ENCODE measurements around the gene KCNH6.
A peak's percentile ranks its signal among the peaks of the same experiment; 100 is the strongest.

Gene KCNH6

DNA sequence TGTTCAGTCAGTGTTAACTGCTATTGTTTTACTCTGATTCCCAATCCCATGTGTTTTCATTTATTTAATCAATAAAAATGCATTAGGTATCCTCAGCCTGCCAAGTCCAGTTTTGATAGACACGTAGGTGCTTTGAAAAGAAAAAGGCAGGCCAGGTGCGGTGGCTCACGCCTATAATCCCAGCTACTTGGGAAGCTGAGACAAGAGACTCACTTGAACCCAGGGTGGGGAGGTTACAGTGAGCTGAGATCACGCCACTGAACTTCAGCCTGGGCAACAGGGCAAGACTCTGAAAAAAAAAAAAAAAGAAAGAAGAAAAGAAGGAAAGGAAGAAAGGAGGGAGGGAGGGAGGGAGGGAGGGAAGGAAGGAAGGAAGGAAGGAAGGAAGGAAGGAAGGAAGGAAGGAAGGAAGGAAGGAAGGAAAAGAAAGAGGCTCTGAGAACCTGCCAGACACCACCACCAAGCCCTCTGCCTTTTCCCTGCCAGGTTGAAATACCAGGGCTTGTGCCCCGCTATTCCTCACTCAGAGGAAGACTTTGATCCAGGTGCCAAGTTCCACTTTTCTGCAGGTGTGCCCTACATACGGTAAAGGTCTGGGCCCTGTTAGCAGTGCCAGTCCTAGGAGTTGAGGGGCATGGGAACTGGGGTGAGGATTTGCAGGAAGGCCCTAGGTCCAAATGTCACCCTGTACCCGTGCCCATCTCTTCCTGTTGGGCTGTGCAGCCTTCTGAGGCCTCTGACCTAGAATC lies 10.1 kb upstream of the KCNH6 start:
- DNase-seq (ENCODE audit: low read depth) = no peak

DNA sequence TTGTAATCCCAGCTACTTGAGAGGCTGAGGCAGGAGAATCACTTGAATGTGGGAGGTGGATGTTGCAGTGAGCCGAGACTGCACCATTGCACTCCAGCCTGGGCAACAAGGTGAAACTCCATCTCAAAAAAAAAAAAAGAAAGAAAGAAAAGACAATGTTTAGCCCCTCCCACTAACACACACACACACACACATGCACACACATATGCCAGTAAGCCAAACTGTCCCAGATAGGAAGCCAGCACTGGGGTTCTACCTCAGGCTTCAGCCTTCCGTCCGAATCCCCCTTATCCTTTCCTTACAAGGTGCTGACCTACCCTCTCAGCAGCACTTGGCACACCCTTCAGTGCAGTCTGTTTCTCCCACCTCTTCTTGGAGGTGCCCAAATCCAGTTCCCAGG lies 8.7 kb upstream of the KCNH6 start:
- DNase-seq (ENCODE audit: low read depth) = no peak

GRCh38 chr17:63514974-63515373 lies 8.2 kb upstream of the KCNH6 start:
- DNase-seq (ENCODE audit: low read depth) = no peak

GRCh38 chr17:63515426-63515825 lies 7.7 kb upstream of the KCNH6 start:
- DNase-seq (ENCODE audit: low read depth) = no peak

DNA sequence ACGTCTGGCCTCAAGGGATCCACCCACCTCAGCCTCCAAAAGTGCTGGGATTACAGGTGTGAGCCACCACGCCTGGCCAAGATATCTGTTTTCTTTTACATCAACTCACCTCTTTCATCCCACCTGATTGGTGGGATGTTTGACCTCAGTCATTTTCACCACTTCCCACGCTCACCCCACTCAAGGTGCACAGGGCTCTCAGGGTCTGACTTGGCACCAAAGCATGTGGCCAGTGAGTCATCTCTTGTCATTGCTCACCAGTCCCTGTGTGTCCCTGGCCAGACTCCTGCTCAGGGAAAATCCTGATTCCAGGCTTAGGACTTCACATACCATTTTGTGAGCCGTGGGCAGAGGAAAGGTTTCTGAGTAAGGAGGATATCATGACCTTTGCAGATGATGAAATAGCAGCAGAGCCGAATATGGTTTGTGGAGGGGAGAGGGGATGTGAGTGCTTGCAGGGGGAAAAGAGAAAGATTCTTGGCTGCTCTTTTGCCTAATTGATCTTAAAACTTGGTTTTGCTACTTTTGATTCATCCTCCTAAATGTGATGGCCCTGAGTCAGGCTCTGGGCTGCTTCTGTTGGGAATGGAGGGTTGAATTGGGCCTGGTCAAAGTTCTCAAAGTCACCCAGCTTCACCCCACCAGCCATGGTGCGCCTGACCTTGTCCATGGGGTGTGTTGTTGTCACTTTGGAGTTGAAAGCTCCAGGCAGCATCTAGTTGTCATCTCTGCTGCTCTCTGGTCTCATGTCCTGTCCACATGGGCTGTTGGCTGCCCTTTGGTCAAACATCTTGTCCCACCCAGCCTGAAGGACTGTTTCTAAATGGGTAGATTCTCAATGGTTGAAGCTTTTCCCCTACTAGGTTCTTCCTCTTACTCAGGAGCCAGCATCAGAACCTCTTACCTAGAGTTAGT lies 6.0 kb upstream of the KCNH6 start:
- DNase-seq (ENCODE audit: low read depth) = peak; percentile 88

- no peak for DNase-seq (ENCODE audit: low read depth)
Measured at GRCh38 chr17:63517825-63518534, 5.2 kb upstream of the KCNH6 start.

DNA sequence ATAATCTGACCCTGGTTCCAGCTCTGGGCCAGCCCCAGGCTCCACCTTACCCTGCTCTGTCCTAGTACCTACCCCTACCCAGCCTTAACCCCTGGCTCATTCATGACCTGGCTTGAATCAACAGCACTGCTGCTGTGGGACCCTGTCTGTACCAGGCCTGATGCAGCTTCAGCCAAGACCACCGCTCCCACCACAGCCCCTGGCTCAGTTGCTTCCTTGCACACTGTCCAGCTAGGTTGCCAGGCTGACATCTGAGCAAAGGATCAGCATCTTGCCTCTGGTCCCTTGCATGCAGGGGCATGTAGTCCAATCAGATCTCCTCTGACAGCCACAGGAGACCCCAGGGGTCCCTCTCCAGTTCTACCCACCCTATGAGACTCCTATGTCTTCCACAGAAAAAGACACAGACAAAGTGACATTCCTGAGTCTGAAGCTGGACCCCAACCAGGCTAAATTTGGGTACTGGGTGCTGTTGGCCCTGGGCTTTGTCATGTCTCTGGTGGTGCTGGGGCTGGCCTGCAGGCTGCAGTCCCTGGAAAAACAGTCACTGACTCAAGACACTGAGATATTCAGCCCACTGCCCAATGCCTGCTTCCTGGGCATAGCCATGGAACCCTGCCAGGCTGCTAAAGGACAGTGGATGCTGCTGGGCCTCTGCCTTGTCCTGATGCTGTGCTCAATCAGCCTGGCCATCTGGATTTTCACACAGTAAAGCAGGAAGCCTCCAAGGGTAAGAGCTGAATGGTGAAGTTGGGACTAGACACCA lies 3.9 kb upstream of the KCNH6 start:
- DNase-seq (ENCODE audit: low read depth) = no peak

DNA sequence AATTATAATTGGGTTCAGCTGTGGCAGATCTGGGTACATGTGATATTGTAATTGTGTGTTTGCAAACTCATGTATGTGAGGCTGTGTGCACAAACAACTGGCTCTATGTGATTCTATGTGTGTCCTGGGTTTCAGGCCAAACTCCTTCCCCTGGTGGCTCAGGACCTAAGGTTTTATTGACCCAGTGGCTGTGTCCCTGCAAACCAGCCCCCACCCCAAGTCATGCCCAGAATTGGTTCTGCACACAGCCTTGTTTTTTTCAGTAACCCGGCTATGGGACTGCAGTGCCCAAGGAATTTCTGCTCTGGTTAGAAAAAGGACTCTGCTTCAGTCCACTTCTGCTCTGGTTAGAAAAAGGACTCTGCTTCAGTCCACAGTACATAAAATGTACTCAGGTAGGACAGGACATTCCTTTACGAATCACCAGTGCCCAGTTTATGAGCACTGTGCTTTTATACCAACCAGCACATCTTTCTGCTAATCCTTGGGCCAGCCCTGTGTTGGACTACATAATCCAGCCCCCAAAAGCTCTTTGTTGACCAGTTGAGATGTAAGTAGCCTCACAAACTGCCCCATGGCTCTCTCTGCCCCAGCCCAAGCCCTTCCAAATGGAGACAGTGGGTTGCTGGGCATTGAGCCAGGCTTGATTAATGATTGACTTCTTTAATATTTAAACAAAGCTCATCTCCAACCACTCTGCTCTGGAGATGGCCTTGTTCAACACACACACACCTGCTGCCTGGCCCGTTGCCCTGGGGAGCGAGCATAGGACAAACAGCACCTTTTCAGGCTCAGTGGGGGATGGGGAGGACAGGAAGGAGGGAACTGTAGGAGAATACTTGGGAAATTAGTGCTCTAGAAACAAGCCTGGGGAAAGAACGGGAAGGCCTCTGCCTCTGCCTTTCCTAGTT lies 2.9 kb upstream of the KCNH6 start:
- no peak for DNase-seq (ENCODE audit: low read depth)

- no peak for DNase-seq (ENCODE audit: low read depth)
Measured at GRCh38 chr17:63524051-63524450, 893 bp downstream of the KCNH6 start.

- DNase-seq (ENCODE audit: low read depth) = no peak
Measured at GRCh38 chr17:63525190-63525946, 2.2 kb downstream of the KCNH6 start.

DNA sequence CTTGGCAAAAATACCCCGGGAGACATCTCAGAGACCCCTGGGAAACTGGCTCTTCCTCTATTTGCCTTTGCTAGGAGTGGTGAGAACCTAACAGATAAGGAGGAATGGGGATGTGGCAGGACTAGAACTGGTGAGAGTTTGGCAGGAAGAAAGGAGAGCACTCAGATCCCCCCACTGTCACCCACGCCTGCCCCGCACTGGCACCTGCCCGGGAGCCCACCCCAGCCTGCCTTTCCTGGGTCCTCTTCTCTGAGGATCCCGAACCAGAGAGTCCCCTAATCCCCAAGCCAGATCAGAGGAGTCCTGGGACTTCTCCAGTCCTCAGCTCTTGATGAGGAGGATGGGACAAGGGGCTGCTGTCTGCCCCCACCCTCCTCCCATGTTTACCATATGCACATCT lies 3.7 kb downstream of the KCNH6 start:
- no peak for DNase-seq (ENCODE audit: low read depth)

GRCh38 chr17:63528183-63528582 lies 5.0 kb downstream of the KCNH6 start:
- DNase-seq (ENCODE audit: low read depth) = no peak

DNA sequence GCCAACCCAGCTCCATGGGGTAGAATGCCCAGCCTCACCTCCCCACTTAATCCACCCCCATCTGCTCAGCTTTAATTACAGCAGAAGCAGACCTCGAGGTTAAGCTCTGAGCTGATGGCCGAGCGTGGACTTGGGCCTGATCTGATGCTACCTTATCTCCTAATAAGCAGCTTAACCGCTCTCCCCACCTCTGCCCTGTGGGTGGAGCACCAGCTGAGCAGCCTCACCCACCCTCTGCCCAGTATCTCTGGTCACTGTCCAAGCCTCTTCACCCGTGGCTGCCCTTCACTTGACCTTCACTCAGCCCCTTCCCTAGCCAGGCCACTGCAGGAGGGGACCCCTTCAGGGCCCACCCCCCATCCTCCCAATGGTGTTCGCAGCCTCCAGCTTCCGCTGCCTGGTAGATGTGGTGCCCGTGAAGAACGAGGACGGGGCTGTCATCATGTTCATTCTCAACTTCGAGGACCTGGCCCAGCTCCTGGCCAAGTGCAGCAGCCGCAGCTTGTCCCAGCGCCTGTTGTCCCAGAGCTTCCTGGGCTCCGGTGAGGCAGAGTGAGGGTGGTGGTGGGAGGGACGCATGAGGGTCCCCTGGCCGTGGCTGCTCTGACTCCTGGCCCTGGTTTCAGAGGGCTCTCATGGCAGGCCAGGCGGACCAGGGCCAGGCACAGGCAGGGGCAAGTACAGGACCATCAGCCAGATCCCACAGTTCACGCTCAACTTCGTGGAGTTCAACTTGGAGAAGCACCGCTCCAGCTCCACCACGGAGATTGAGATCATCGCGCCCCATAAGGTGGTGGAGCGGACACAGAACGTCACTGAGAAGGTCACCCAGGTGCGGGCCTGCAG lies 6.8 kb downstream of the KCNH6 start:
- DNase-seq (ENCODE audit: low read depth) = no peak

DNA sequence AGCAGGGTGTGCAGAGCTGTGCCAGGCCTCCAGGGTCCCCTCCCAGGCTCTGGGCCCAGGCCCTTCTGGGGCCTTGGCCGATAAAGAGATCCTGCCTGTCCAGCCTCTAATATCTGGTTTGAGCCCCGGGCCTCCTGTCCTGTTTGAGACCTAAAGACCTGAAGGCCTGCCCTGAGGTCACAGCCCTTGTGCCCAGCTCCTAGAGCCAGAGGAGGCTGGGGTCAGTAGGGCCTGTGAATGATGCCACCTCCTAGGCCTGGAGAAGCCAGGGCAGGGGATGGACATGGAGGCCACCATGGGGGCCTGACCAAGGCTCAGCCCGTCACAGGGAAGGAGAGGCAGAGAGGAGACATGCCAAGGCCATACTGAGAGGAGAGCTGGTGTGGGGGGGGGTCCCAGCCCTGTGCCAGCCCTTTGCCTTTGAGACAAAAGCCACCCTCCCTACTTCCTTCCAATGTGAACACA lies 7.4 kb downstream of the KCNH6 start:
- no peak for DNase-seq (ENCODE audit: low read depth)

DNA sequence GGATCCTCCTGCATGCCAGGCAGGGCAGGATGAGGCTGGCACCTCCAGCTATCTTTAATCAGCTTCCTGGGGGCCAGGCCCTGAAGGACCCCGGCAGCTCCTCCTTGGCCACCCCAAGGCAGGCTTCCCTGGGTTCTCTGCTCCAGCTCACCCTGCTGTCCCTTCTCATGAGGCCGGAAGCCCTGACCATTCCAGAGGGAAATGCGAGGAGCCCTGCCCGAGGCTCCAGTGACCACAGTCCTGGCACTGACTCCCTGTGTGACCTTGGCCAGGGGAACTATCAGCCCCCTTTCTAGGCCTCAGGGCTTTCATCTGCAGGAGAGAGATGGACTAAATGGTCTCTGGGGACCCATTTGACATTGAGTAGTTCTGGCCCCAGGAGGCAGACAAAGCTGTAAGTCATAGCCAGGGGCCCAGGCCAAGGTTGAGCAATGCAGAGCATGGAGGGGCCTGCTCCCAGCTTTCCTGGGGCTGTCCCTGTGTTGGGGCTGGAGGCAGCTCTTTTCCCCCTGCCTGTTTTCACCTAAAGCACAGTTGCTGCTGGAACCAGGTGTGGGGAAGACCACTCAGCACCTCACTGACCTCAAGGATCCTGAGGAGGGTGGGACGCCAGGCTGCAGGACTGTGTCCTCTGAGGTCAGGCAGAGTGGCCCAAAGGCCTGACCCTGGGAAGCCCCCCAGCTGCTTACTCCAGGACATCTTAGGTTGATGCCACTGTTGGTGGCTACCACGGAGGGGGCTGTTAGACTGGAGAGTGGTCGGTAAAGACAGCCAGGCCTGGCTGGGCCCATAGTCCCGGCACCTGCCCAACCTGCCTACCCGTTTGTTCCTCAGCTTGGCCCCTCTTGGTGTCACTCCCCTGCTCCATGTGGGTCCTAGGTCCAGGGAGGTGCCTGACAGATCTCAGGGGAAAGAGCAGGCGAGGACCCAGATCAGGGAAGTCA lies 8.1 kb downstream of the KCNH6 start:
- no peak for DNase-seq (ENCODE audit: low read depth)

GRCh38 chr17:63533433-63534077 lies 10.4 kb downstream of the KCNH6 start:
- DNase-seq (ENCODE audit: low read depth) = no peak

DNA sequence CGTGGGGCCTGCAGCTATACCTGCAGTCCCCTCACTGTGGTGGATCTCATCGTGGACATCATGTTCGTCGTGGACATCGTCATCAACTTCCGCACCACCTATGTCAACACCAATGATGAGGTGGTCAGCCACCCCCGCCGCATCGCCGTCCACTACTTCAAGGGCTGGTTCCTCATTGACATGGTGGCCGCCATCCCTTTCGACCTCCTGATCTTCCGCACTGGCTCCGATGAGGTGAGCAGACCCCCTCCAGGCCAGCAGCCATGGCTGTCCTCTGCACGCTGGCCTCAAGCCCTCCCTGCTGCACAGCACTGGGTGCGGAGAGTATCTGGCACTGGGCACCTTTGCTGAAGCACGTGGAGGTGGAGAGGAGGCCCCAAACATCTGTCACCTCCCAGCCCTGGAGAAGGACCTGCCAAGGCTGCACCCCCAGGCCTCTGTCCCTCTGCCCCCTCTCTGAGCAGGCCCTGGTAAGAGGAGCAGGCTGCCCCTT lies 11.0 kb downstream of the KCNH6 start:
- DNase-seq (ENCODE audit: low read depth) = no peak
